ENCODE measurements around the gene C2CD2L. TPM values are rescaled to one million over a fixed set of nuclear protein-coding genes. Genes with fewer than 3 reads are reported as not detected.
A peak's percentile ranks its signal among the peaks of the same experiment; 100 is the strongest.

C2CD2L gene
- total and polyA plus RNA-seq, 2 donors from 2014 or later: 16.0 to 17.7 TPM

- no peak for FAIRE-seq
- no peak for DNase-seq
- intact Hi-C loops (cut with DNase I): no loop called here
- Histone ChIP-seq H3K27me3 (ENCODE audit: control insufficient read depth, insufficient read depth, low read length) (no peaks in the 10 kb centered on the region), H3K36me3 (ENCODE audit: control insufficient read depth in 2 of 3, insufficient read depth in 3 of 3, low read length in 3 of 3) (peaks cover 0 to 8% (median 8%) of the 10 kb centered on the region in 3 donors), H3K9ac (ENCODE audit: low read length in 3 of 3) (no peak overlapping the region), H3K4me3 (ENCODE audit: low read length in 3 of 3) (no peak overlapping the region), H3K9me3 (ENCODE audit: control insufficient read depth in 2 of 3, insufficient read depth in 1 of 3, low read length in 3 of 3) (no peaks in the 10 kb centered on the region), H3K4me1 (ENCODE audit: control insufficient read depth in 2 of 3, insufficient read depth in 2 of 3, low read depth in 1 of 3, low read length in 3 of 3) (peaks cover 2 to 15% (median 11%) of the 10 kb centered on the region in 3 donors), H3K27ac (ENCODE audit: low read depth in 2 of 2, low read length in 2 of 2) (no peak overlapping the region)
- no peak for TF ChIP-seq CTCF (IDR thresholded peaks at IDR 0.05; ENCODE audit: borderline replicate concordance, extremely low read depth, insufficient read depth)
These were observed 11.8 kb downstream of the C2CD2L start for GRCh38 chr11:119118946-119119345.

- intact Hi-C loops (cut with DNase I): no loop called here
- Histone ChIP-seq H3K9me3 (ENCODE audit: control insufficient read depth in 2 of 3, insufficient read depth in 1 of 3, low read length in 3 of 3) (no peaks in the 10 kb centered on the region), H3K4me3 (ENCODE audit: low read length in 3 of 3) (peak overlapping the region; percentile 77 to 96 (median 86)), H3K27ac (ENCODE audit: low read depth in 2 of 2, low read length in 2 of 2) (peak overlapping the region in 1 of 2 donors; percentile 65), H3K9ac (ENCODE audit: low read length in 3 of 3) (peak overlapping the region; percentile 58 to 97 (median 88)), H3K4me1 (ENCODE audit: control insufficient read depth in 2 of 3, insufficient read depth in 2 of 3, low read depth in 1 of 3, low read length in 3 of 3) (peaks cover 2 to 15% (median 11%) of the 10 kb centered on the region in 3 donors), H3K36me3 (ENCODE audit: control insufficient read depth in 2 of 3, insufficient read depth in 3 of 3, low read length in 3 of 3) (peaks cover 1 to 7% (median 2%) of the 10 kb centered on the region in 3 donors), H3K27me3 (ENCODE audit: control insufficient read depth, insufficient read depth, low read length) (no peaks in the 10 kb centered on the region)
- peak in 4 of 5 donors; percentile 79 to 92 (median 84) for DNase-seq
- FAIRE-seq: no peak
- no peak for TF ChIP-seq CTCF (IDR thresholded peaks at IDR 0.05; ENCODE audit: borderline replicate concordance, extremely low read depth, insufficient read depth)
These were observed 13.5 kb downstream of the C2CD2L start for GRCh38 chr11:119120639-119121007.

- DNase-seq: peak; percentile 99 to 100 (median 100)
- peak; percentile 87 for FAIRE-seq
- Histone ChIP-seq H3K27me3 (ENCODE audit: control insufficient read depth, insufficient read depth, low read length) (no peaks in the 10 kb centered on the region), H3K4me1 (ENCODE audit: control insufficient read depth in 2 of 3, insufficient read depth in 2 of 3, low read depth in 1 of 3, low read length in 3 of 3) (peaks cover 2 to 15% (median 11%) of the 10 kb centered on the region in 3 donors), H3K36me3 (ENCODE audit: control insufficient read depth in 2 of 3, insufficient read depth in 3 of 3, low read length in 3 of 3) (peaks cover 2 to 7% (median 2%) of the 10 kb centered on the region in 3 donors), H3K9ac (ENCODE audit: low read length in 3 of 3) (peak within 1 kb of the TSS; percentile 69 to 97 (median 88)), H3K4me3 (ENCODE audit: low read length in 3 of 3) (peak within 1 kb of the TSS; percentile 84 to 98 (median 96)), H3K9me3 (ENCODE audit: control insufficient read depth in 2 of 3, insufficient read depth in 1 of 3, low read length in 3 of 3) (no peaks in the 10 kb centered on the region), H3K27ac (ENCODE audit: low read depth in 2 of 2, low read length in 2 of 2) (peak within 1 kb of the TSS; percentile 72 to 77)
- TF ChIP-seq CTCF (IDR thresholded peaks at IDR 0.05; ENCODE audit: borderline replicate concordance, extremely low read depth, insufficient read depth): no peak
- intact Hi-C loops (cut with DNase I): no loop called here
These were observed 14.1 kb downstream of the C2CD2L start, which contains the start of gene HINFP for GRCh38 chr11:119121008-119121810. Gene HINFP, plus strand, starts transcription at chr11:119121580. Its CDS starts 5,365 bp downstream, at chr11:119126945.

Measured in kidney (tissue), 14 donors.